Activated T-helper 1 cell treated with Interleukin-2 at 50 U/mL for 16 hours (primary cell): ENCODE results near the gene MMEL1.
"Not testable (repeated sequence)": the region's sequence is repeated elsewhere in the genome, so short reads cannot be mapped to it uniquely, and the experiment has no call there.

Experiments
- DNase-seq: peaks from one replicate; pipeline ENCODE4 v3.0.0-alpha.2; 2020; ENCODE audit warnings: low read depth

Gene MMEL1

DNA sequence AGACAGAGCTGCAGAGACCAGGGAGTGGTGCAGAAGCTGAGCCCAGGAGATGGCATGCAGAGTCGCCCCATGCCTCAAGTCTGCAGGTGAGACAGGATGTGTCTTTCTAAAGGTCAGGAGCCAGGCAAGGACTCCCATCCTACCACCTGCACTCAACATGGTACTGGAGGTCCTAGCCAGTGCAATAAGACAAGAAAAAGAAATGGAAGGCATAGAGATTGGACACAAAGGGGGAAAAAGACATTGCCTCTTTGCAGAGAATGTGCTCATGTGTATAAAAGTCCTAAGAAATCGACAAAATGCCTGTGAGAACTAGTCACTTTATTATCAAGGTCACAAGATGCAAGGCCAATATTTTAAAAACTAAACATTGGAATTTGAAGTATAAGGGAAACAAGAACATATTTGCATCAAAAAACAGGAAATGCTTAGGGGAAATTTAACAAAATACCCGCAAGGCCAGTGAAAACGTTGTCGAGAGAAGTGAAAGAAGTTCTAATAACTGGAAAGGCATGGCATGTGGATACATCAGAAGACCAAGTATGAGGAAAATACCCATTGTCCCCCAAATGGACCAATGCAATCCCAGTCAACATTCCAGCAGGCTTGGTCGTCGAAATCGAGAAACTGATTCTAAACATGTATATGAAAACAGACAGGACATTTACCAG is 59.4 kb downstream of the MMEL1 start:
- no peak for DNase-seq

DNA sequence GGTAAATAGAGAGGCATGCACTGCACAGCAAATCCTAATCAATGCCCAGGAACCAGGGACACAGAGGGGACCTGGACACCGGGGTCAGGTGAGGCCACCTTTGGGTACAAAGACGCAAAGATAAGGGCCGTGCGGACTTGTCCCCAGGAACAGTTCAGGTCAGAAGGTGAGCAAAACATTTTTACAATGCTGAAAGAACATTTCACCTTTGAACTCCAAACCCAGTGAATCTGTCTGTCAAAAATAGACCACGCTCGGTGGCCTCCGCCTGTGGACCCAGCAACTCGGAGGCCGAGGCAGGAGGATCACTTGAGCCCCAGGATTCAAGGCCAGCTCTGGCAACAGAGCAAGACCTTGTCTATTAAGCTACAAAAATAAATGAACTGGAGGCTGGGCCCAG is 61.5 kb downstream of the MMEL1 start:
- no peak for DNase-seq

DNA sequence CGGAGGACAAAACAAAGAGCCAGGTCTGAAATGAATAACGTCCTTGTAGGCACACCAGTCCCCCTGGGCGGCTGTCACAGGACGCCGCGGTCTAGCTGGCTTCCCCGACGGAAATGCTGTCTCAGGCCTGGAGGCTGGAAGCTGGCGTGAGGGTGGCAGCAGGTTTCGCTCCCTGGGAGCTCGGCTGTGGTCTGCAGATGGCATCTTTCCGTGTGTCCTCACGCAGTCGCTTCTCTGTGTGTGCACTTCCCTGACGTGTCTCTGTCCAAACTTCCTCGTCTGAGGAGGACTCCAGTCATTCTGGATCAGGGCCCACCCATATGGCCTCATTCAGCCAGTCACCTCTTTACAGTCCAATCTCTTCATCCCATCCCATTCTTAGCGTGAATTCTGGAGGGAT is 62.5 kb downstream of the MMEL1 start:
- DNase-seq: no peak

DNA sequence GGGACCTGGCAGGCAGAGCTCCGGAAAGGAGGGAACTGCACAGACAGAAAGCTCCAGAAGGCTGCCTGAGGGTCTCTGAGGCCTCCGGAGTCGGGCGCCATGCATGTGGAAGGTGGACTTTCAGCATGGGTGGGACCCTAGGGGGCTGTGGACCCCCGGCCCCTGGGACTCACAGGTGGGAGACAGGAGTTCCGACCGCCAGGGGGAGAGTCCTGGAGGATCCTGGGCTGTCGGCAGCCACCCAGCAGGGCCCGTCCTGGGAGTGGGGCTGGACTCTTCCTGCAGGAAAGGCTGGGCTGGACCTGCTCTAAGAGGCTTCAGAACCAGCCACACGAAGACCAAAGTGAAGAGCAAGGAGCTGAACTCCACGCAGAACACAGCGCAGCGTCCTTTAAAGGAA is 63.1 kb downstream of the MMEL1 start:
- not testable (repeated sequence) for DNase-seq

DNA sequence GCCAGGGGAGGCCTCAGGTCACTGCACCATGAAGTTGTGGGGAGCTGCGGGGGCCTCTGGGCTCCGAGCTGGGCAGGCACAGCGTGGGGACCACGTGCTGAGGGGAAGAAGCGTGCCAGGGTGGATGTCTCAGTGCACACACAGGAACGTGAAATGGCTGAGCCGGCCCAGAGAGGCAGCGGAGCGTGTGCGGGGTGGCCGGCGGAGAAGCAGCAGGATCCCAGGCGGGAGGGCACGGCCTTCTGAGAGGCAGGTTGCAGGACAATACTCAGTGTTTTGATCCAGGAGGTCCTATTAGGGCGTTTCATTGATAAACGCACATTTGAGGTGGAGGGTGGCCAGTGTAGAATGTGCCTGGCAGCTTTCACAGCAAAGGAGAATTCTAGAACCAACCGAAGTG is 63.8 kb downstream of the MMEL1 start:
- DNase-seq: no peak

DNA sequence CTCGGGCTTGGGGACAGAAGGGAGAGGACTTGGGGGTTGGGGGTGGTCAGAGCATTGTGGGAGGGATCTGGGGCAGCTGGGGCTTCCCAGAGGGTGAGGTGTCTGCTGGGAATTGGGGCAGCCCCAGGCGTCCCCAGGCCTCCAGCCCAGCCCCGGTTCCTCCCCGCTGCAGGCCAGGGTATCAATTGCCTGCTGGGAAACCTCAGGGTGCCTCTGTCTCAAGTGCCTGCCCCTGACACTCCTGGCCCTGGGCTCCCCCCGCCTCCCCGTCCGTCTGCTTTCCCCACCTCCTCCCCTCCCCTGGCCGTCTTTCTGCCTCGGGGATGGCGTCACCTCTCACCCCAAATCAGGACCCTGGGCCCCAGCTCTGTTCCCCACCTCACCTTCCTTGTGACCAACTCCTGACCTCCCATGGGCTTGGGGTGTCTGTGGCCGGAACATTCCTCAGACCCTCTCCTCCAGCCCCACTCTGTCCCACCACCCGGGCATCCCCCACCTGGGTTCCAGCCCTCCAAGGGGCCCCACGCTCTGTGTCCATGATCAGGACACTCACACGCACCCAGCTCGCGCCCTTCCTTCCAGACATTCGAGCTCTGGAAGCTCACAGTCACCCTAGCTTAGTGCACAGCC is 64.5 kb downstream of the MMEL1 start:
- DNase-seq: not testable (repeated sequence)

DNA sequence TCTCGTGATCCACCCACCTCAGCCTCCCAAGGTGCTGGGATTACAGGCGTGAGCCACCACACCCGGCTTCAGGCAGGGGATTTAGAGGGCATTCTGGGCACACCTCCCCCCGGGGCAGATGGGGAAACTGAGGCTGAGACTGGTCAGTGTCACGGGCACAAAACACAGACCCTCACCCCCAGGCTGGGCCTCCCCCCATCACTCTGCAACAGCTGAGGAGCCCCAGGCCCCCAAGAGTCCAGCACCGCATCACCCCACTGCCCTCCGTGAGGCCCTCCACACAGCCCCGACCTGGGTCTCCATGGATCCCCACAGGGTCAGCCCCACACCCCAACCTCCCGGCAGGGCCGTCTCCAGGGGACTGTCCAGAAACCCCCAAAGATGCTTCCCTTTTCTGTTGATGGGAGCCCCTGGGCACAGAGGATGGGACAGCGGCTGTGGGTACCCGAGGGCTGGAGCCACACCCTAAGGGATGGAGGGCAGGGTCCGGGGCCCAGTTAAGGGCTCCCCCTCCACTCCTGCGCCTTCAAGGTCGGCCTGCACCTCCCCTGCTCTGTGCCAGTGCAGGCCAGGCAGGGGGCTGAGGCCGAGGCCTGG is 65.6 kb downstream of the MMEL1 start:
- DNase-seq: no peak

DNA sequence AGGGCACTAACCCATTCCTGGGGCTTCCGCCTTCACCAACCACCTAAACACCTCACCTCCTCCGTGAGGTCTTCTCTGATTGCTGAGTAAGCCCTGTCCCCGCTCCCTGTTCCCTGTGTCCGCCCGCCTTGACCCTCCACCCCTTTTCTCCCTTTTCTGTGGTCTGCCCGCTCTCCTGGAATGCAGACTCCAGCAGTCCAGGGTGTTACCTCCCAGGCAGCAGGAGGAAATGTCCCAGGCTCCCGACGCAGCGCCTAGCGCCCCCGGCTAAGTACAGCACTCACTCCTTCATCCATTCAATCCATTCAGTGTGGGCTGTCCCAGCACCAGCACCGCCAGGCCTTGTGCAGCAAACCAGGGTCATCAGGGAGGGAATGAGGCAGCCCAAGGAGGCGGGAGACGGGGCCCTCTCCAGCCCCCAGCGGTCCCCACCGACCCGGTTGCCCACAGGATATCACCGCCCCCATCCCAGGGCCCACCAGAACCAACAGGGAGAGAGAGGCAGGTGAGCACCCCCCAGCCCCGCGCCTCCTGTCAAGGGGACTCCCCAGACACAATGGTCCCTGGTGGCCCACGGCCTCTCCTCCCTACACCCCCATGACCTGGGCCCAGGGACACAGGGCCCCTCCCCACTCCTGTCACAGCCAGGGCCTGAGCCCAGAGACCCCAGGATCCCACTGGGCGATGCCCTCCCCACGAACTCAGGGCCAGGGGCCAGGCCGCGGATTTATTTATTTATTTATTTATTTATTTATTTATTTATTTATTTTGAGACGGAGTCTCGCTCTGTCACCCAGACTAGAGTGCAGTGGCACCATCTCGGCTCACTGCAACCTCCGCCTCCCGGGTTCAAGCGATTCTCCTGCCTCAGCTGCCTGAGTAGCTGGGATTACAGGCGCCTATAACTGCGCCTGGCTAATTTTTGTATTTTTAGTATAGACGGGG is 66.4 kb downstream of the MMEL1 start:
- DNase-seq: no peak

DNA sequence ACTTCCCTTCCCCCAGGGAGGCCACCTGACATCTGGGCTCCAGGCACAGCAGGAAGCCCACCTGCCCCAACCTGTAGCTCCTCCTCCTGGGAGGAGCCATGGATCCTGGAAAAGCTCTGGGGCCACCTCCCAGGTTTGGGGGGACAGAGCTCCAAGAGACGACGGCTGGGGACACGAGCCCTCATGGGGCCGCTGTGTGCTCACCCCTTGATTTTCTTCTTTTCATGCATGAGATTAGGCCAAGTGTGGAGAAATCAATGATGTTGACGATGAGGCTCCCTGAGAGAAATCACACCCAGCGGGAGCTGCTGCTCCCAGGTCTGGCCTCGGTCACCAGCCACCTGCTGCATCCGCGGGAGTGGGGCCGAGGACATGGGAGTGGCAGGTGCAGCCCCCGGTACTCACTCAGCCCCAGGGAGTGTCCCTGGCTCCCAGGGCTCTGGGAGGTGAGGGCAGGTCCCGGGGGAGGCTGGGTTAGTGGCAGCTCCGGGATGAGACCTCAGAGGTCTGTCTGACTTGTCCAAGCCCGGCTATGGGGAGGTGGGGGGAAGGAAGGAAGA is 67.9 kb downstream of the MMEL1 start:
- no peak for DNase-seq

DNA sequence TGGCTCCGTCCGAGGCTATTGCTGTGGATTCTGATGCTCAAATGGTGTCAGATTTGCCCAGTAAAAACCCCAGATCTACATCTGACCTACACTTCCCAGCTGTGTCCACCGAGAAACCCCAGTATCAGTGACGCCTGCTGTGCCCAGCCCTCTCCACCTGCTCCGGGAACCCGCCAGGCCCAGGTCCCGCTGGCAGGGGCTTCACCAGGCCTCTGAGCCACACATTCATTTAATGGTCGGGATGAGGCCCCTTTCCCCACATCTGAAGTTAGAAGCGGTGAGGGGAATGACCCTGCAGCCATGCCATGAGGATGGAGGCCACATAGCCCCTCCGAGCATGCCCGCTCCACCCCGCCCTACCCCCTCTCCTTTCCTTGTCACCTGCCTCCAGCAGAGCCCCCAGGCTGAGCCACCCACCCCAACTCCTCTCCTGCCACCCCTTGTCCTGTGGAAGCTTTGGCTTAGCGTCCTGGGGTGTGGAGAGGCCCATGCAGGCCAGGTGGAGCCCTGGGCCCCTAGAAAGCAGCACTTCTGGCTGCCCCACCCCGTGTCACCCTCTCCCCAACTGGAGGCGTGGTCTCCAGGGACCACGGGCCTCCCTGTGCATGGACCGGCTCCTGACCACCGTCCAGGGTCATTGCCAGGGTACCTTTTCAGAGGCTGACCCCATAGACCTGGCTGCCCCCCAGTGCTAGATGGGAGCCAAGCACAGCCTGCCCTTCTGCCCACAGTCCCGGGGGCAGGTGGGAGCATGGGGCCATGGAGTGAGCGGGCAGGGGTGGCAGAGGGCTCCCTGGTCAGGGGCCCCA is 68.6 kb downstream of the MMEL1 start:
- no peak for DNase-seq

DNA sequence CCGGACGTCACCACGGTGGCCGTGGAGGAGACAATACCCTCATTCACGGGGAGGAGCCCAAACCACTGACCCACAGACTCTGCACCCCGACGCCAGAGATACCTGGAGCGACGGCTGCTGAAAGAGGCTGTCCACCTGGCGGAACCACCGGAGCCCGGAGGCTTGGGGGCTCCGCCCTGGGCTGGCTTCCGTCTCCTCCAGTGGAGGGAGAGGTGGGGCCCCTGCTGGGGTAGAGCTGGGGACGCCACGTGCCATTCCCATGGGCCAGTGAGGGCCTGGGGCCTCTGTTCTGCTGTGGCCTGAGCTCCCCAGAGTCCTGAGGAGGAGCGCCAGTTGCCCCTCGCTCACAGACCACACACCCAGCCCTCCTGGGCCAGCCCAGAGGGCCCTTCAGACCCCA is 69.6 kb downstream of the MMEL1 start:
- no peak for DNase-seq

DNA sequence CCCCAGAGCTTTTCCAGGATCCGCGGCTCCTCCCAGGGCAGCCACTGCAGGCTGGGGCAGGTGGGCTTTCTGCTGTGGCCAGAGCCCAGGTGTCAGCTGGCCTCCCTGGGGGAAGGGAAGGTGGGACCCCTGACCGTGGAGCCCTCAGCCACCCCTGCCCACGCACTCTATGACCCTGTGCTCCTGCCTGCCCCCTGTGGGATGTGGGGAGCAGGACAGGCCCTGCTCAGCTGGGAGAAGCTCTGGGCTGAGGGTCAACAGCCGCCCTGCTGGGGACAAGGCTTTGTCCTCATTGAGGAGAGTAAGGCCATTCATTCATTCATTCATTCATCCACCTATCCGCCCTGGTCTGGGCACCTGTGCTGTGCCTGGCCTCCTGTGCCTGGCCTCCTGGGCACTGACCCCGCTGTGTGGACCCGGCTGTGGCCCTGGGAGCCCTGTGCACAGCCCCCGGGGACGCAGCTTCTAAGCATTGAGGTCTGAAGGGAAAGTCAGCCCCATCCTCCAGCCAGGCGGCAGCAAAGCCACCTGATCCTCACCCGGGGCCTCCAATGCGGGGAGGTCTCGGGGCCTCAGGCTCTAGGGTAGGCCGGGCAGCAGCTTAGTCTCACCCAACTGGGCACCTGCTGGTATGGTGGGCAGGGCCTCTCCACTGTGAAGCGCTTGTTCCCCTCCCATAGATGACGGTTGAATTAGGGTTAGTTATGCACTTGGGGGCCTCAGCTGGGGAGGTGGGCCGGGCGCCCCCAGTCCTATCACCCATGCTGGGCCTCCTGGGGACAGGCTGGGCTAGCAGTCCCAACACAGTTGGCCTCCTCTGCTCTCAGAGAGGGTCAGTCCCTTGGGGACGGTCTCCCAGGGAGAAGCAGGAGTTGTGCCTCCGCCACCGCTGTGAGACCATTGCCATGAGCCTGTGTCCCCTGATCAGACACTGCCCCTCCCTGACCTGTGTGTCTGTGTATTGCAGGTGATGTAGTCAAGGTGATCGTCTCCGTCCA is 70.6 kb downstream of the MMEL1 start:
- no peak for DNase-seq

DNA sequence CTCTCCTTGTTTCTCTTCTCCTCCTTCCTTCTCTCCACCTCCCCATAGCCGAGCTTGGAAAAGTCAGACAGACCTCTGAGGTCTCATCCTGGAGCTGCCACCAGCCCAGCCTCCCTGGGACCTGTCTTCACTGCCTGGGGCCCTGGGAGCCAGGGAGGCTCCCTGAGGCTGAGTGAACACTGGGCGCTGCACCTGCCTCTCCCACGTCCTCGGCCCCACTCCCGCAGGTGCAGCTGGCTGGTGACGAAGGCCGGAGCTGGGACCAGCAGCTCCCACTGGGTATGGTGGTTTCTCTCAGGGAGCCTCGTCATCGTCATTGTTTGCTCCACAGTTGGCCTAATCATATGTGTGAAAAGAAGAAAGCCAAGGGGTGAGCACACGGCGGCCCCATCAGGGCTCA is 71.4 kb downstream of the MMEL1 start:
- no peak for DNase-seq

DNA sequence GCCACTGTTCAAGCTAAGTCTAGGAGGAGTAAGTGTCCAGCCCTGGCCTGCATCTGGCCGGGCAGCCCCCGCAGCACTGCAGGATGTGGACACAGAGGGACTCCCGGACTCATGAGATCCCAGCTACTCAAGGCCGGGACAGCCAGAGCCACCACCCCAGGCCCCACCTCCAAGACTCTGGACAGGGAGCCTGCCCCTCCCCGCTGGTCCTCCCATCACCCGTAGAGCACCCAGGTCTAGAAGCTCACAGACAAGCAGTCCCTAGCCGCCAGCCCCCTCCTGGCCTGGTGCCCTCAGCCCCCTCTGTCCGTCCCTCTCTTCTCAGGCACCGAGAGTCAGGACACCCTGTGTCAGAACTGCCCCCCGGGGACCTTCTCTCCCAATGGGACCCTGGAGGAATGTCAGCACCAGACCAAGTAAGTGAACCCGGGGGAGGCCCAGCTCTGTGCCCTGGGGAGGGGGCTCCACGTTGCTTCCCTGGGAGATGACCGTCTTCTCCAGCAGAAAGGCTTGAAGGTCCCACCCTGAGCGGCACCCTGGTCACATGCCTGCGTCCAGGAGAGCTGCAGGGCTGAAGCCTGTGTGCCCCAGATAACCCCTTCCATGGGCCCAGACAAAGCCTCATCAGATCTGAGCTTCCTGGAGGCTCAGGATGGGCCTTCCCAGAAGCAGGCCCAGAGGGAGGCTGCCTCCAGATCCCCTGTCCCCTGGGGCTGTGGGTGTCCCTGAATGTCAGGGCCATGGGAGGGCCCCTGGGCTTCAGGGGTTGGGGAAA is 72.3 kb downstream of the MMEL1 start:
- DNase-seq: no peak

DNA sequence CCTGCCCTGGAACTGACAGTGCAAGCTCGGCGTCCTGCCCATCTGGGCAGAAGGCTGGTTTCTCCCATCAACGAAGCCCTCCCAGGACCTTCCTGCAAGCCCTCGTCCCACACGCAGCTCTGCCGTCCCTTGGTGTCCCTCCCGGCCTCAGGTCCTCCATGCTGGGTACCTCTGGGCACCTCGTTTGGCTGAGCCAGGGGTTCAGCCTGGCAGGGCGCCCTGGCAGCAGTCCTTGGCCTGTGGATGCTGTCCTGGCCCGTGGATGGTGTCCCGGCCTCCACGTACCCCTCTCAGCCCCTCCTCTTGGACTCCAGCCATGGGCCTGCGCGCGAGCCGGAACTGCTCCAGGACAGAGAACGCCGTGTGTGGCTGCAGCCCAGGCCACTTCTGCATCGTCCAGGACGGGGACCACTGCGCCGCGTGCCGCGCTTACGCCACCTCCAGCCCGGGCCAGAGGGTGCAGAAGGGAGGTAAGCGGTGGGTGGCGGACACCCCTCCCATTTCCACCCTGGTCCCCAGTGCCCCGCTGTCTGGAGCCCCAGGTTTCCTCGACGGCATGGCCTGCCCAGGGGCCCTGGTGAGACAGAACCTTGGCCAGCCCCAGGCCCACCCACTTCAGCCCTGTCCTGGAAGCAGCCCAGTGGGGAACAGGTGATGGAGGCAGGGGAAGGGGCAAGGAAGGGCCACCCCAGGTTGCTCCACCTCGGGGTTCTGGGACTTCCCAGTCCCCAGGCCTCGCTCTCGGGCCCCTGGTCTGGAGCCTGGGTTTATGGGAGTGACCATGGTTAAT is 73.1 kb downstream of the MMEL1 start:
- no peak for DNase-seq

DNA sequence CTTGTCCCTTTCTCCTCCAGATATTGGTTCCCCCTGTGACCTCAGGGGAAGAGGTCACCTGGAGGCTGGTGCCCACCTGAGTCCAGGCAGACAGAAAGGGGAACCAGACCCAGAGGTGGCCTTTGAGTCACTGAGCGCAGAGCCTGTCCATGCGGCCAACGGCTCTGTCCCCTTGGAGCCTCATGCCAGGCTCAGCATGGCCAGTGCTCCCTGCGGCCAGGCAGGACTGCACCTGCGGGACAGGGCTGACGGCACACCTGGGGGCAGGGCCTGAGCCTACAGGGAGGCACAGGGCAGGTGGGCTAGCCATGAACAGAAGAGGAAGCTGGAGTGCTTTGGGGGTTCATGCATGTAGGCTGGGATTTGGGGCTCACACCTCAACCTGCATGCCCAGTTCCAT is 74.0 kb downstream of the MMEL1 start:
- DNase-seq: no peak

DNA sequence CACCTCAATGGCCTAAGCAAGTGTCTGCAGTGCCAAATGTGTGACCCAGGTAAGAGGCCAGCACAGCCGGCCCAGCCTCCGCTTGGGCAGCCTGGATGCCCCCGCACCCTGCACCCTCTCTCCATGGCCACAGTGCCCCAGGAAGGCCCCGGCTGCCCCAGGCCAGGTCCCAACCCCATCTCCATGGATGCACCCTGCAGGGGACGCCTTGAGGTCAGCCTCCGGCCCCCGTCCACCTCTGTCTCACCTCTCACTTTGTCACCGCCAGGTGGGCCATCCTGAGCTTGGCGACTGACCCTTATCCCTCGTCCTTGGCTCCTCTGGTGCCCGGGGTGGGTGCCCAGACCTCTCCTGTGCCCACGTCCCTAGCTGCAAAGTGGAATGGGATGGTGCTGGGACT is 74.4 kb downstream of the MMEL1 start:
- DNase-seq: no peak
